IMR-90 (cell line): ENCODE results near the gene SLC9C2. TPM values are rescaled to one million over a fixed set of nuclear protein-coding genes. Genes with fewer than 3 reads are reported as not detected.

Source experiments
- ATAC-seq: fragments of 200-7000 bp; cut with Tn5 transposase; 2 replicates; pipeline ENCODE4 v1.9.1; 2020; ENCODE audit warnings: low read depth, mild to moderate bottlenecking, moderate library complexity
- BruUV-seq: library from RNA; stranded (reverse); fragments of 400-500 nt; replicated peaks from 2 replicates; lab custom pipeline; 2021; lab: Mats Ljungman, UMichigan
- CTCF ChIA-PET: fragments of 300-600 bp; formaldehyde crosslinking; extraction: SDS; loops from one replicate; lab custom pipeline; 2021; ENCODE audit warnings: antibody characterized with exemption; lab: Yijun Ruan, JAX
- POLR2A ChIA-PET: fragments of 300-600 bp; sonication (Branson Sonifier 250); formaldehyde crosslinking; loops from one replicate; lab custom pipeline; 2022; ENCODE audit warnings: antibody characterized with exemption; ENCODE audit not compliant: unreplicated experiment; lab: Charles Lee
- DNase-seq: peaks from one replicate; pipeline ENCODE4 v3.0.0; 2013
- H2AFZ ChIP-seq: replicated peaks from 2 replicates; pipeline ENCODE3; 2013; ENCODE audit warnings: low read length, mild to moderate bottlenecking; ENCODE audit not compliant: poor library complexity
- H2AK5ac ChIP-seq: 2 replicates; pipeline ENCODE4 v1.6.1; 2013; ENCODE audit warnings: low read depth, low read length, inconsistent platforms
- H2AK9ac ChIP-seq: replicated peaks from 2 replicates; pipeline ENCODE3; 2013; ENCODE audit warnings: mild to moderate bottlenecking, low read depth, low read length, moderate library complexity; ENCODE audit not compliant: poor library complexity
- H2BK120ac ChIP-seq: 2 replicates; pipeline ENCODE4 v1.6.1; 2013; ENCODE audit warnings: low read depth, low read length, inconsistent platforms
- H2BK15ac ChIP-seq: 3 replicates; pipeline ENCODE4 v1.6.1; 2013; ENCODE audit warnings: low read depth, low read length, inconsistent platforms
- H2BK20ac ChIP-seq: 2 replicates; pipeline ENCODE4 v1.6.1; 2013; ENCODE audit warnings: low read depth, mild to moderate bottlenecking, inconsistent platforms, low read length, moderate library complexity
- H2BK5ac ChIP-seq: 2 replicates; pipeline ENCODE4 v1.6.1; 2013; ENCODE audit warnings: mild to moderate bottlenecking, low read depth, low read length, inconsistent platforms; ENCODE audit not compliant: poor library complexity, severe bottlenecking
- H3K14ac ChIP-seq: replicated peaks from 2 replicates; pipeline ENCODE4 v1.6.1; 2013; ENCODE audit warnings: low read depth, low read length, inconsistent platforms
- H3K18ac ChIP-seq: 2 replicates; pipeline ENCODE4 v1.6.1; 2013; ENCODE audit warnings: low read depth, low read length, control low read depth
- H3K23ac ChIP-seq: 2 replicates; pipeline ENCODE4 v1.6.1; 2013; ENCODE audit warnings: low read depth, low read length, inconsistent platforms
- H3K27ac ChIP-seq: 2 replicates; pipeline ENCODE4 v1.5.1; 2013; ENCODE audit warnings: mild to moderate bottlenecking, control low read depth, low read length; ENCODE audit not compliant: insufficient read depth
- H3K27me3 ChIP-seq: 2 replicates; pipeline ENCODE4 v1.6.1; 2013; ENCODE audit warnings: low read length; ENCODE audit not compliant: control insufficient read depth, insufficient read depth
- H3K36me3 ChIP-seq: 2 replicates; pipeline ENCODE4 v1.6.1; 2013; ENCODE audit warnings: low read length, mixed read lengths; ENCODE audit not compliant: control insufficient read depth, insufficient read depth
- H3K4ac ChIP-seq: 2 replicates; pipeline ENCODE4 v1.6.1; 2013; ENCODE audit warnings: low read depth, low read length, inconsistent platforms
- H3K4me1 ChIP-seq: 2 replicates; pipeline ENCODE4 v1.6.1; 2013; ENCODE audit warnings: low read length, mixed read lengths; ENCODE audit not compliant: control insufficient read depth, insufficient read depth
- H3K4me2 ChIP-seq: 2 replicates; pipeline ENCODE4 v1.6.1; 2013; ENCODE audit warnings: low read depth, mild to moderate bottlenecking, control low read depth, low read length, moderate library complexity
- H3K4me3 ChIP-seq: 2 replicates; pipeline ENCODE4 v1.5.1; 2013; ENCODE audit warnings: low read depth, mild to moderate bottlenecking, control low read depth, low read length, moderate library complexity; ENCODE audit not compliant: insufficient read depth
- H3K56ac ChIP-seq: 2 replicates; pipeline ENCODE4 v1.6.1; 2013; ENCODE audit warnings: low read length, inconsistent platforms; ENCODE audit not compliant: insufficient read depth; ENCODE audit errors: extremely low read depth
- H3K79me1 ChIP-seq, 2 experiments: 2 replicates each; pipeline ENCODE4 v1.6.1; 2013; ENCODE audit warnings: low read length in 2 of 2, inconsistent platforms in 1 of 2, low read depth in 1 of 2
- H3K9ac ChIP-seq: 2 replicates; pipeline ENCODE4 v1.6.1; 2013; ENCODE audit warnings: low read depth, low read length, control low read depth
- H3K9me1 ChIP-seq: 2 replicates; pipeline ENCODE4 v1.6.1; 2013; ENCODE audit warnings: low read length, inconsistent platforms; ENCODE audit not compliant: insufficient read depth
- H3K9me3 ChIP-seq: 2 replicates; pipeline ENCODE4 v1.6.1; 2013; ENCODE audit warnings: low read length; ENCODE audit not compliant: control insufficient read depth, insufficient read depth
- H4K20me1 ChIP-seq: 2 replicates; pipeline ENCODE4 v1.6.1; 2013; ENCODE audit warnings: low read length, inconsistent platforms; ENCODE audit not compliant: insufficient read depth
- H4K5ac ChIP-seq: 2 replicates; pipeline ENCODE4 v1.6.1; 2013; ENCODE audit warnings: mild to moderate bottlenecking, low read depth, low read length, control low read depth
- H4K8ac ChIP-seq, 2 experiments: 2 replicates each; pipeline ENCODE4 v1.6.1; 2013; ENCODE audit warnings: low read depth in 2 of 2, low read length in 2 of 2, control low read depth in 1 of 2, inconsistent platforms in 1 of 2
- H4K91ac ChIP-seq: 2 replicates; pipeline ENCODE4 v1.6.1; 2013; ENCODE audit warnings: low read depth, low read length, inconsistent platforms; ENCODE audit not compliant: insufficient read depth
- CEBPB ChIP-seq: IDR thresholded peaks from 2 replicates; pipeline ENCODE4 v1.6.1; 2012; ENCODE audit warnings: low read depth, low read length, improper control_type of control experiment
- CHD1 ChIP-seq: IDR thresholded peaks from 2 replicates; pipeline ENCODE4 v1.6.1; 2012; ENCODE audit warnings: low read depth, low read length, improper control_type of control experiment
- FOS ChIP-seq: fragments of 150-350 bp; IDR thresholded peaks from 2 replicates; pipeline ENCODE4 v1.6.1; 2016; ENCODE audit warnings: low read depth, low read length
- MAFK ChIP-seq: IDR thresholded peaks from 2 replicates; pipeline ENCODE4 v1.6.1; 2012; ENCODE audit warnings: low read depth, low read length, improper control_type of control experiment
- MAZ ChIP-seq: IDR thresholded peaks from 2 replicates; pipeline ENCODE4 v1.6.1; 2012; ENCODE audit warnings: low read depth, mild to moderate bottlenecking, low read length, improper control_type of control experiment, moderate library complexity, borderline replicate concordance
- MXI1 ChIP-seq: IDR thresholded peaks from 2 replicates; pipeline ENCODE4 v1.6.1; 2012; ENCODE audit warnings: low read depth, mild to moderate bottlenecking, low read length, moderate library complexity, borderline replicate concordance
- NFE2L2 ChIP-seq: fragments of 150-350 bp; IDR thresholded peaks from 2 replicates; pipeline ENCODE4 v1.6.1; 2016; ENCODE audit warnings: low read depth, mild to moderate bottlenecking, low read length
- POLR2A ChIP-seq: IDR thresholded peaks from 2 replicates; pipeline ENCODE4 v1.6.1; 2012; ENCODE audit warnings: mild to moderate bottlenecking, low read depth, low read length
- RAD21 ChIP-seq: IDR thresholded peaks from 2 replicates; pipeline ENCODE4 v1.6.1; 2012; ENCODE audit warnings: low read length, improper control_type of control experiment
- RCOR1 ChIP-seq: IDR thresholded peaks from 2 replicates; pipeline ENCODE4 v1.6.1; 2012; ENCODE audit warnings: mild to moderate bottlenecking, low read length, improper control_type of control experiment; ENCODE audit not compliant: insufficient replicate concordance
- RFX5 ChIP-seq: IDR thresholded peaks from 2 replicates; pipeline ENCODE4 v1.8.0; 2012; ENCODE audit warnings: low read depth, mild to moderate bottlenecking, low read length, moderate library complexity
- SMC3 ChIP-seq: fragments of 150-350 bp; IDR thresholded peaks from 2 replicates; pipeline ENCODE4 v1.6.1; 2016; ENCODE audit warnings: low read depth, mild to moderate bottlenecking, antibody characterized with exemption, low read length, moderate library complexity
- WGBS, 2 experiments: methylation state at CpG; one replicate each; pipeline versions ENCODE4 v1.1.5 to v1.1.7; 2013; ENCODE audit warnings: missing lambda C conversion rate in 2 of 2; ENCODE audit not compliant: insufficient read length in 1 of 2; ENCODE audit errors: extremely low coverage in 2 of 2; 5-methylcytosine and 5-hydroxymethylcytosine counted together
- dilution Hi-C: fragments of 300-500 bp; cut with HindIII; formaldehyde crosslinking; loops from one replicate; pipeline ENCODE4 v1.14.3; 2018; ENCODE audit warnings: low sequenced_read_pairs; ENCODE audit not compliant: unreplicated experiment
- in situ Hi-C: fragments of 300-500 bp; cut with MboI; formaldehyde crosslinking; loops from 3 replicates; pipeline ENCODE4 v1.14.3; 2019; ENCODE audit warnings: low sequenced_read_pairs, inconsistent platforms, mixed read lengths
- intact Hi-C: fragments of 100-400 bp; cut with micrococcal nuclease; formaldehyde crosslinking; loops from 2 replicates; pipeline ENCODE4 v1.10.0; 2022
- polyA plus RNA-seq, 3 experiments: library from polyadenylated mRNA; depleted of rRNA; stranded (reverse); fragments of >200 nt; gene quantifications; 2 replicates each; pipeline ENCODE4 v1.2.3, GENCODE V29; 2012; ENCODE audit warnings: low replicate concordance in 1 of 3
- total RNA-seq: library from RNA; depleted of rRNA; stranded (reverse); fragments of >200 nt; gene quantifications from 2 replicates; pipeline ENCODE4 v1.2.3, GENCODE V29; 2012
- TF ChIP-seq, protein P1 (sequence below): fragments of 150-350 bp; IDR thresholded peaks from 2 replicates; pipeline ENCODE4 v1.6.1; 2017; ENCODE audit warnings: mild to moderate bottlenecking, antibody characterized with exemption, low read length, low read depth
- TF ChIP-seq, protein P2 (sequence below): conservative IDR thresholded peaks from 2 replicates; pipeline ENCODE4 v1.5.1; 2012; ENCODE audit warnings: mild to moderate bottlenecking, low read depth, low read length, improper control_type of control experiment
- TF ChIP-seq, protein P3 (sequence below): fragments of 150-350 bp; IDR thresholded peaks from 2 replicates; pipeline ENCODE4 v1.6.1; 2016; ENCODE audit warnings: low read depth, mild to moderate bottlenecking, low read length, moderate library complexity, borderline replicate concordance

Gene SLC9C2
- total and polyA plus RNA-seq, 2 of the 4 experiments (the other 2 are of a cell fraction) = not detected

DNA sequence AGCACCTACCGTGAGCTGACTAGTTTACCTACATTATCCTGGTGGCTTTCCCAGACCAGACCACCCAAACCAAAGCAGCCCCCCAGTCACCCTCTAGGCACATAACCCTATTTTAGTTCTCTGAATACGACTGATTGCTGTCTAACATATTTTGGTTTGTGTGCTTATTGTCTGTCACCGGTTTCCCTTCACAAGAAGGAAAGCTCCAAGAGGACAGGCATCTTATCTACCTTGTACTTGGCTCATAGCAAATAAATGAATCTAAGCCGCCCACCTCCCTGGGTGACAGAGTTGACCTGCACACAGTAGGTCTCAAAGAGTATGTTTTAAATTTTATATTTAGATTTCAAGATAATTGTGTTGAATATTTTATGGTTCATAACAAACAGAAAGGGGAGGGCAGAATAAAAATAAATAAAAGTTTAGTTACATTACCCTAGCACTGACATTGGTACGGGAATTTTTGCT lies 126.6 kb downstream of the SLC9C2 start:
- H3K56ac ChIP-seq = peak overlapping the region; percentile 54; the same call in 1 of the 2 replicates
- no TSS peak for BruUV-seq
- intact Hi-C loops (loop anchor here (2.0 to 5.0 kb wide), 3 partner anchors 349 to 729 kb away; partner anchors contain the start of genes CENPL and DARS2), dilution Hi-C loops (no loop called here), in situ Hi-C loops (no loop called here)
- H4K20me1 ChIP-seq = peaks cover 23% of the 10 kb centered on the region; the same call in 1 of the 2 replicates
- no peak for DNase-seq
- peak overlapping the region; percentile 34; the same call in 1 of the 2 replicates for H3K14ac ChIP-seq
- no CpG with 5 or more reads among the region's 5 CpGs for WGBS, 2 experiments
- peak overlapping the region; percentile 79 for H3K27ac ChIP-seq
- ATAC-seq = no peak
- no peaks in the 10 kb centered on the region for H3K27me3 ChIP-seq
- H3K4me2 ChIP-seq = peak overlapping the region; percentile 78
- H2AK9ac ChIP-seq = peak overlapping the region; percentile 59
- peak overlapping the region; percentile 17; the same call in 1 of the 2 replicates for H4K5ac ChIP-seq
- peaks cover 3% of the 10 kb centered on the region for H3K36me3 ChIP-seq
- peaks cover 16 to 73% of the 10 kb centered on the region in 2 experiments for H3K79me1 ChIP-seq
- ChIA-PET CTCF (interaction anchor here (1.0 kb wide), 1 partner anchor 47 kb away, joined by 4 read pairs; no protein-coding TSS in a partner anchor), POLR2A (interaction anchor here (0.6 to 1.0 kb wide), 2 partner anchors 22 to 239 kb away, joined by 3 read pairs; partner anchors contain the start of gene KLHL20)
- no peaks in the 10 kb centered on the region for H3K9me3 ChIP-seq
- H2AFZ ChIP-seq = peak overlapping the region; percentile 98
- peak overlapping the region; percentile 26; the same call in 1 of the 2 replicates for H2BK120ac ChIP-seq
- no peak overlapping the region; the same call in 1 of the 2 replicates for H4K91ac ChIP-seq
- H3K4ac ChIP-seq = peak overlapping the region; percentile 89
- TF ChIP-seq MAZ = no peak
- no peak for TF ChIP-seq NFE2L2
- no peak for TF ChIP-seq CEBPB
- TF ChIP-seq RCOR1 = no peak
- no peak for TF ChIP-seq FOS
- no peak for TF ChIP-seq RAD21
- TF ChIP-seq, protein P1, sequence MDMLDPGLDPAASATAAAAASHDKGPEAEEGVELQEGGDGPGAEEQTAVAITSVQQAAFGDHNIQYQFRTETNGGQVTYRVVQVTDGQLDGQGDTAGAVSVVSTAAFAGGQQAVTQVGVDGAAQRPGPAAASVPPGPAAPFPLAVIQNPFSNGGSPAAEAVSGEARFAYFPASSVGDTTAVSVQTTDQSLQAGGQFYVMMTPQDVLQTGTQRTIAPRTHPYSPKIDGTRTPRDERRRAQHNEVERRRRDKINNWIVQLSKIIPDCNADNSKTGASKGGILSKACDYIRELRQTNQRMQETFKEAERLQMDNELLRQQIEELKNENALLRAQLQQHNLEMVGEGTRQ = no peak
- no peak for TF ChIP-seq CHD1
- TF ChIP-seq MXI1 = no peak
- no peak for TF ChIP-seq SMC3
- TF ChIP-seq, protein P2, sequence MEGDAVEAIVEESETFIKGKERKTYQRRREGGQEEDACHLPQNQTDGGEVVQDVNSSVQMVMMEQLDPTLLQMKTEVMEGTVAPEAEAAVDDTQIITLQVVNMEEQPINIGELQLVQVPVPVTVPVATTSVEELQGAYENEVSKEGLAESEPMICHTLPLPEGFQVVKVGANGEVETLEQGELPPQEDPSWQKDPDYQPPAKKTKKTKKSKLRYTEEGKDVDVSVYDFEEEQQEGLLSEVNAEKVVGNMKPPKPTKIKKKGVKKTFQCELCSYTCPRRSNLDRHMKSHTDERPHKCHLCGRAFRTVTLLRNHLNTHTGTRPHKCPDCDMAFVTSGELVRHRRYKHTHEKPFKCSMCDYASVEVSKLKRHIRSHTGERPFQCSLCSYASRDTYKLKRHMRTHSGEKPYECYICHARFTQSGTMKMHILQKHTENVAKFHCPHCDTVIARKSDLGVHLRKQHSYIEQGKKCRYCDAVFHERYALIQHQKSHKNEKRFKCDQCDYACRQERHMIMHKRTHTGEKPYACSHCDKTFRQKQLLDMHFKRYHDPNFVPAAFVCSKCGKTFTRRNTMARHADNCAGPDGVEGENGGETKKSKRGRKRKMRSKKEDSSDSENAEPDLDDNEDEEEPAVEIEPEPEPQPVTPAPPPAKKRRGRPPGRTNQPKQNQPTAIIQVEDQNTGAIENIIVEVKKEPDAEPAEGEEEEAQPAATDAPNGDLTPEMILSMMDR = no peak
- no peak for TF ChIP-seq POLR2A
- no peak for TF ChIP-seq MAFK
- TF ChIP-seq RFX5 = no peak
- TF ChIP-seq, protein P3, sequence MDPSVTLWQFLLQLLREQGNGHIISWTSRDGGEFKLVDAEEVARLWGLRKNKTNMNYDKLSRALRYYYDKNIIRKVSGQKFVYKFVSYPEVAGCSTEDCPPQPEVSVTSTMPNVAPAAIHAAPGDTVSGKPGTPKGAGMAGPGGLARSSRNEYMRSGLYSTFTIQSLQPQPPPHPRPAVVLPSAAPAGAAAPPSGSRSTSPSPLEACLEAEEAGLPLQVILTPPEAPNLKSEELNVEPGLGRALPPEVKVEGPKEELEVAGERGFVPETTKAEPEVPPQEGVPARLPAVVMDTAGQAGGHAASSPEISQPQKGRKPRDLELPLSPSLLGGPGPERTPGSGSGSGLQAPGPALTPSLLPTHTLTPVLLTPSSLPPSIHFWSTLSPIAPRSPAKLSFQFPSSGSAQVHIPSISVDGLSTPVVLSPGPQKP = no peak
- H3K4me3 ChIP-seq = peak overlapping the region; percentile 79
- H2BK20ac ChIP-seq = peak overlapping the region; percentile 9
- H3K9me1 ChIP-seq = peaks cover 7% of the 10 kb centered on the region; the same call in 1 of the 2 replicates
- H2BK15ac ChIP-seq = peak overlapping the region; percentile 34; the same call in 1 of the 3 replicates
- H3K23ac ChIP-seq = peak overlapping the region; percentile 93
- H4K8ac ChIP-seq = peak overlapping the region; percentile 38 to 70; a peak in 2 of 4 replicates
- H3K9ac ChIP-seq = peak overlapping the region; percentile 81
- peak overlapping the region; percentile 12 for H3K18ac ChIP-seq
- peak overlapping the region; percentile 46; the same call in 1 of the 2 replicates for H2AK5ac ChIP-seq
- H3K4me1 ChIP-seq = peaks cover 16% of the 10 kb centered on the region
- peak overlapping the region; percentile 74 for H2BK5ac ChIP-seq
